Measurements from ENCODE around the gene TTC33. TPM values are rescaled to one million over a fixed set of nuclear protein-coding genes. Genes with fewer than 3 reads are reported as not detected.

Gene TTC33, protein sequence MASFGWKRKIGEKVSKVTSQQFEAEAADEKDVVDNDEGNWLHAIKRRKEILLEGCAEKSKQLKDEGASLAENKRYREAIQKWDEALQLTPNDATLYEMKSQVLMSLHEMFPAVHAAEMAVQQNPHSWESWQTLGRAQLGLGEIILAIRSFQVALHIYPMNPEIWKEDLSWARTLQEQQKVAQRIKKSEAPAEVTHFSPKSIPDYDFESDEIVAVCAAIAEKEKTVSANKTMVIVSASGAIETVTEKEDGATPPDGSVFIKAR
- total RNA-seq: 12.9 and 13.5 TPM in 2 replicates

DNA sequence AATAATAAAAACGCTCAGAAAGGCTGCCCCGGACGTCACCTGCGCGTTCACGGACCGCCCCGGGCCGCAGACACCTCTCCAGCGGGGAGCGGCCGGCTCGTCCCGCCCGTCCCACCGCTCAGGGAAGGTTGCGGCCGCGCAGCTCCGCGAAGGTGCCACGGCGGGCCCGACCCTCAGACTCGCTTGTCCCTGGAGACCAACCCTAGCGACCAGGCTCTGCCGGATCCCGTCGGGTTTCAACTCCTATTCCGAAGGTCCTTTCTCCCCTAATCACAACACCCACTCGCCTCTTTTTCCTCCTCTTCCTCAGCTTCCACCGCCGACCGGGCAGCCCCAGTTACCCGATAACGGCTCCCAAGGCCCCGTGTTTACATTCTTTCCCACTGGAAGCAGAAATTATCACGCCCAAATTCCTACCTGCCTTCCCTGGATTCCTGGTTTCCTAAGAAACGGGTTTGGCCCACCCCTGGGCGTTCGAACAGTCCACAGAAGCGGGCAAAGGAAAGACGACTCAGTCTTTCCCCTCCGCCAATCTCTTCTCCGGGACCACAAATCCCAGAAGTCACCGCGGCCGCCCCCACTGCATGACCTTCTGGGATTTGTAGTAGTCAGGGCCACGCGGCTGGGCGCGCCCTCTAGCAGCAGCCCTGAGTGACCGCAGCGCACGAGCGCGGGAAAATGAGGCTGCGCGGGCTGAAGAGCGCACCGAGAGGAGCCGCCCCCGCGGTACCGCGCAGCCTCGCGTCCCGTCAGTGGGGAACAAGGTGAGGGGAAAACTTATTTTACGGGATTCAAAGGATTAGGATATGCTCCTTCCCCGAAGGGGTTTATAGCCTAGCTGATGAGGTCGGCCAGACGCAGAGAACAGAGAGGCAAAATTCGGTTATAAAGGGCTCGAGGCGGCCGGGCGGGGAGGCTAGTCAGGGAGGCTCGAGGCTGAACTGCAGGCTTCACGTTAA, at the start of gene TTC33:
TTC33 (minus strand) TSS at position 555 of the 959 bp plus-strand sequence. CDS start 8,943 bp downstream, outside the sequence.

DNA sequence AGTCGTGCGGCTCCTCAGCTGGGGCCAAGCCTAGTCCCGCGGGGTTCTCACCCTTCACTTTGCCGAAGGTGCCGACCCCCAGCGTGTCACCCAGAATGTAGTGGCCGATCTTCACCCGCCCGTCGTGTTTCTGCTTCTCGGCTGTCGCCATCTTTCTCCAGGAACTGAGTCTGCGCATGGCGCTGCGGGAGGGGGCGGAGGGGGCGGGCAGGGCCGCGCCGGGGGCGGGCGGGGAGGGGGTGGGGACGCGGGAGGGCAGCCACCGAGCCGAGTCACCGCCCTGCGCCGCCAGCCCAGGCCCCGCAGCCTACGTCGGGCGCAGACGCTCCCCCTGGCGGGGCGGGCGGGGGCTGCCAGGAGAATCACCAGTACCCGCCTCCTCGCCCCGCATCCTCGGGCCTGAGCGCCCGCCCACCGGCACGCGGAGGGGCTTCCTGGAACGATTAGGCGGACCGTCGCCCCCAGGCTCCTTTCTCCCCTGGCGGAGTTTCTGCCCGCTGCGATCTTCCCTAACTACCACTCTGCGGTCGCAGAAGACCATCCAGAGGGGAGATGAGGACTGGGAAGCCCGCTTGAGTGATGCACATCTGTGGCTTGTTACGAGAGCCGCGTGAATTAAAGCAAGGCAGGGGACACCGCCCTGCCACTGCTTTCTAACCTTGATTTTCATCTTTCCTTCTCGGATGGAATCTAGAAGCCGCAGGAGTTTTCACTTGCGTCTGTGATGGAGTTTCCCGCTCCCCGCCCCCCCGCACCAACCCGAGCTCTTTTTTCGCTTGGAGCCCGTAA, 42.4 kb upstream of the TTC33 start, which contains the start of gene PRKAA1:
PRKAA1 (minus strand) TSS at position 363 of the 789 bp plus-strand sequence; CDS start at position 178, 185 bp downstream.

DNA sequence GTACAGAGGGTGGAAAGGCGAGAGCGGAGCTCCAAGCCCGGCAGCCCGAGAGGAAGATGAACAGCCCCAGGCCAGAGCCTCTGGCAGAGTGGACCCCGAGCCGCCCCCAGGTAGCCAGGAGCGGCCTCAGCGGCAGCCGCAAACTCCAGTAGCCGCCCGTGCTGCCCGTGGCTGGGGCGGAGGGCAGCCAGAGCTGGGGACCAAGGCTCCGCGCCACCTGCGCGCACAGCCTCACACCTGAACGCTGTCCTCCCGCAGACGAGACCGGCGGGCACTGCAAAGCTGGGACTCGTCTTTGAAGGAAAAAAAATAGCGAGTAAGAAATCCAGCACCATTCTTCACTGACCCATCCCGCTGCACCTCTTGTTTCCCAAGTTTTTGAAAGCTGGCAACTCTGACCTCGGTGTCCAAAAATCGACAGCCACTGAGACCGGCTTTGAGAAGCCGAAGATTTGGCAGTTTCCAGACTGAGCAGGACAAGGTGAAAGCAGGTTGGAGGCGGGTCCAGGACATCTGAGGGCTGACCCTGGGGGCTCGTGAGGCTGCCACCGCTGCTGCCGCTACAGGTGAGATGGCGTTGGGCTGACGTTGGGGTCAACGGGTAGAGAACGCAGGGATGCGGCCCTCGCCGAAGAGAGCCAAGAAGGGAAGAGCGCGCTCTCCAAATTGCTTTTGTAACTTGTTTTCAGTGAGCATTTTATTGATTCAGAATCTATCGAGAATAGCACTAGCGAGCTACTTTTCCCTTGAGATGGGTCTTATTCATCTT, 75.7 kb downstream of the TTC33 start, which contains the start of gene PTGER4:
PTGER4 (plus strand) TSS at position 3 of the 769 bp plus-strand sequence. CDS start 1,079 bp downstream, outside the sequence.

Other genes with a start within 250 kb of the TTC33 start
- 3.4 and 6.4 TPM in 2 replicates for gene PTGER4, start 76.0 kb downstream of the TTC33 start, total RNA-seq
- gene PRKAA1, start 42.4 kb upstream of the TTC33 start, total RNA-seq: 120 and 131 TPM in 2 replicates
- gene RPL37, start 79.3 kb upstream of the TTC33 start, total RNA-seq: 3,252 and 3,508 TPM in 2 replicates
- gene CARD6, start 85.4 kb upstream of the TTC33 start, total RNA-seq: 7.0 and 9.6 TPM in 2 replicates
- 1.1 and 4.0 TPM in 2 replicates for gene C7, start 153.5 kb upstream of the TTC33 start, total RNA-seq

All from smooth muscle cell of bladder (primary cell).